ENCODE measurements around the gene TSPAN12.

The TSPAN12 gene

DNA sequence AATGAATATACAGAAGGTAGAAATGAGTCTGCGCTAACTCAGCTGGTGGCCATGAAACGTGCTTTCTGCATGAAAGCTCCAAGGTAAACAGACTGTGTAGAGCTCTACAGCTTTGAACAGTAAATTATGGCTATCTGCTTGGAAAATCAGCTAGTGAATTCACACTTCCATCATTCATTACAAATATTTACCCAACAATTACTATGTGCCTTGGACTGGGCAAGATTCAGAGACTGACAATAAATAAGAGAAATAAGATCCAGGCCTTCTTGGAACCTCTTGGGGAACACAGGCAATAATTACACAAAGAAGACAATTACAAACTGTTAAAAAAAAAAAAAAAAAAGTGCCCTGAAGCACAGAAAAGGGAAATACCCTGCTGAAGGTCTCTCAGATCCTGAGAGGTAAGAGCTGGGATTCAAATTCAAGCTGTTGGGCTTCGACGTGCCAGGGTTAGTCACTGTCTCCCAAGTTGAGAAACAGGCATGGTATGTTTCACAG, 15.8 kb downstream of the TSPAN12 start:
- DNase-seq (ENCODE audit: low read depth) = no peak

DNA sequence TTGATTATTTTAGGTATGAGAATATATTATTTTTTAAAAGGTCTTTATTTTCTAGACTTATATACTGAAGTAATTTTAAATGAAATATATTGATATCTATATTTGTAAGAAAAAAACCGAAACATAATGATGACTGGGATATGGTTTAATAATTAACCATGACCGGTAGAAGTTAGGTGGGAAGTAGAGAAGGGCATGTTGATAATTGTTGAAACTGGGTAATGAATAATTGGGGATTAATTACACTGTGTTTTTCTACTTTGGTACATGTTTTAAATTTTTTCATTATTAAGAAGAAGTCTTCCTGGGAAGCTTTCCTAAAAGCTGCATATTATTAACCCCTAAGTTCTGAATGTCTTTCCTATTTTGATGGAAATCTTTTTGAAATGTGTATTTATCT, 16.3 kb downstream of the TSPAN12 start:
- no peak for DNase-seq (ENCODE audit: low read depth)

DNA sequence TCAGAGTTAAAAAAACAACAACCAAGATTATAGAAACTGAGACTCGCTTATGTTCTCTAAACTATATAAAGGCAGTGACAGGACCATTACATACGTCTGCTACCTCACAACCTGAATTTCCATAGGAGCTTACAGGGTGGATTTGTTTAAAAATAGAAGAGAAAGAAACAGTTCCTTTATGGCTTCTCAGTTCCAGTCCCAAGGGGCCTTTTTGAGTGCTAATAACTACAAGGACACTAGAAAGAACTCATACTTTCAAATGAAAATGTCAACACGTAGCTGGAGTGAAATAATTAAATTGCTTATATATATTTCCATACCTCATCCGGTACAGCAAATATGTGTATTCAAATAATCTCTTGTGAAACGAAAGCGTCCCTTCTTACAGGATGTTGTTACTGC, 19.7 kb downstream of the TSPAN12 start:
- no peak for DNase-seq (ENCODE audit: low read depth)

DNA sequence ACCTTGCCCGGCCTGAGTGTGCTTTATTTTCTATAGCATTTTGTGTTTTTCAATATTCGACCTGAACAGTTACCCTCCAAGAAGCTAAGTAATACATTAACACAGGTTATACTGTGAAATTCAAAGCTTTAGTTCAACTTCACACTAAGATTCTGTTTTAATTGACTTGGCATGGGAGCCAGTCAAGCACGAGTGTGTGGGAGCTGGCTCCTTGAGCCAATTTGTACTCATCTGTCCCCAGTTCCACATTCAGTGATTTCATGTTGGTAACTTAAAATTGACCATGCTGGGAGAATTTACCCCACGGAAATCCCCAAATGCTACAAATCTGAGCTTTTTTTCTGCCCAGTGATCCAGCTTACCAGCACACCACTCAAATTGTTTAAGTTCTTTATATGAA, 20.3 kb downstream of the TSPAN12 start:
- no peak for DNase-seq (ENCODE audit: low read depth)

DNA sequence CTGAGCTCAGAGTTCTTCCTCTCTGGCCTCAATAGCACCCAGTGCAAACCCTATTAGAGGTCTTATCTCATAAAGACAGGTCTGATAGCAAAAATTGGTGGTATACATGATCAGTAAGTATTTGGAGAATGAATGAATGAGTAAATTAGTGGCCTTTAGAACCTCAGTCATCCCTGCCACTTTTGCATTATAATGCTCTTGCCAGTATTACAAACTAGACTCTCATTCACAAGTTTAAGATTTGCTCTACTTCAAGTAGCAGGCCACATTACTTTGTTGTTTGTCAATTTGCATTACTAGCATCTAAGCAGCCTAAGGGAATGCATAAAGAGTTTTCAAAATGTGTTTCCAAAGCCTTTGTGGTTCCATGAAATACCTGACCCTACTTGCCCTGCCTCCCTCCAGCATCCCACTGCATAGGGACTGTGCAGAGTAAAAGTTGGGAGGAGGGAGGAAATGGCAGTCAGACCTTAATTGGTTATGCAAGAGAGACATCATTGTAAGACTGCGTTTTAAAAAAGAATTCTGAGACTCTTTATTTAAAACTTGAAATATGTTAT, 21.3 kb downstream of the TSPAN12 start:
- DNase-seq (ENCODE audit: low read depth) = no peak

DNA sequence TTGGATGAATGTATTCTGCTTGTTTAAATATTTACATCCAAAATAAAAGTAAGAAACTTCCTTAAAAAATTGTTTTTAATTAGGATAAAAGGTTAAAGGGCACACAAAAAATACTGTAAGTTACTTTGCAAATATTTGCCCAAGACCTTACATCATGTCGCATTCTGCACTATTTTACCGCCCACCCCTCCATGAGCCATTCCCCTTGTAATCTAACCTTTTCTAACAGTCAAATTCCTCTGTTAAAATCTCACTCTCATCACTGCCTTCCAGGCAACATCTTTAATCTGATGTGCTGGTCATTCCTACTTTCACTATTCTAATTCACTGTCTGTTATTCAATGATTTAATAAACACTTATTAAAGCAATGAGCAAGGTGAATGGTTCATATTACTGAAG, 23.2 kb downstream of the TSPAN12 start:
- no peak for DNase-seq (ENCODE audit: low read depth)

DNA sequence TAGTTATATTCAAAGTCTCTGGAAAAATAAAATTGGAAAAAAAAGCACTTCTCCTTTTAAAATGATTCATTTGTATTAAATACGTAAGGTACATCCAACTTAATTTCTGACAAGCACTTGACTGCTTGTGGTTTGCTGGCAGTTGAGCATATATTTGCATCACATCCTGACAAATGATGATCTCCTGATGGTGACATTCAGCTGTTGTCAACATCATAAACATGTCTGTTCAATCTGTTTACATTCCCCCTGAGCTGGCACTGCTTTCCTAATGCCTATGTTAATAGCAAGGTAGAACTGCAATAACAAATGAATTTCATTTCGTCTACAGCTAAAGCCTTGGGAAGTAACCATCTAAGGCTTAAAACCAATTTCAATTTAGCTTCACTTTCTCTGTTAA, 24.4 kb downstream of the TSPAN12 start:
- DNase-seq (ENCODE audit: low read depth) = no peak

DNA sequence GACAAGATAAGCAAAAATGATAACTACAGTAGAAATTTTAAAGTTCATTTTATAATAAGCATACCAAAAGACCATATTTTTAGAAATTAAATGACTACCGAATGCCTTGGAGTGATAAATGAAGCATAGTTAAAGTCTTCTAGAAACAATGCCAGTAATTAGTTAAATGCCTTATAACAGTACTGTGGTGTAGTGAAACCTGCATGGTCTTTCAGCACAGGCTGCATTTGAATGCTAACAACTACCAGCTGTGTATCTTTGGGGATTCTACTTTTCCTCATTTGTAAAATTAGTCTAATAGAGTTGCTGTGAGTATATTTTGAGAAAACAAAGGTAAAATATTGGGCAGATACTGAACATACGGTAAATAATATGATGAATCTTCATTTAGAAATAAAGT, 25.1 kb downstream of the TSPAN12 start:
- DNase-seq (ENCODE audit: low read depth) = no peak

DNA sequence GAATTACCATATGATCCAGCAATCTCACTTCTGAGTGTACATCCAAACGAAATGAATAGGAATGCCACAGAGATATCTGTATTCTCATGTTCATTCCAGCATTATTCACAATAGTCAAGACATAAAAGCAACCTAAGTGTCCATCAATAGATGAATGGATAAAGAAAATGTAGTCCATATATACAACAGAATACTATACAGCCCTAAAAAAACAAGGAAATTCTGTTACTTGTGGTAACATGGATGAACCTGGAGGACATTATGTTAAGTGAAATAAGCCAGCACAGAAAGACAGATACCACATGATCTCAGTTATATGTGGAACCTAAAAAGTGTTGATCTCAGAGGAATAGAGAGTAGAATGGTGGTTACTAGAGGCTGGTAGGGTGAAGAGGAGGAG, 26.7 kb downstream of the TSPAN12 start:
- no peak for DNase-seq (ENCODE audit: low read depth)

DNA sequence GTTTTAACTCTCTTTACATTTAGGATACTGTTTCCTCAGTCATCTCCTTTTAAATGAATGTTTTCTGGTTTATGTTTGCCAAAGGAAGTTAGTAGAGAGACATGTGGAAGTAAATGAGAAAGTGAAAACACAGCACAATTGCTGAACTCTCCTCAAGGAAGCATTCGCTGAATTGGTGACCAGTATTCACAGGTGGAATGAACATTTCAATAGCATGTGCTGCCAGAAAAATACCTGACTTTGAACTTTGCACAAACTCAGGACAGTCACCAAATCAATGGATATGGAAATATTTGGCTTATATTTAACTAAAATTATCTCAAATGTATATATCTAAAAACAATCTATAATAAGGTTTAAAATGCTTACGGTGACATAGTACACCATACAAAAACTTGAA, 28.5 kb downstream of the TSPAN12 start:
- DNase-seq (ENCODE audit: low read depth) = no peak

DNA sequence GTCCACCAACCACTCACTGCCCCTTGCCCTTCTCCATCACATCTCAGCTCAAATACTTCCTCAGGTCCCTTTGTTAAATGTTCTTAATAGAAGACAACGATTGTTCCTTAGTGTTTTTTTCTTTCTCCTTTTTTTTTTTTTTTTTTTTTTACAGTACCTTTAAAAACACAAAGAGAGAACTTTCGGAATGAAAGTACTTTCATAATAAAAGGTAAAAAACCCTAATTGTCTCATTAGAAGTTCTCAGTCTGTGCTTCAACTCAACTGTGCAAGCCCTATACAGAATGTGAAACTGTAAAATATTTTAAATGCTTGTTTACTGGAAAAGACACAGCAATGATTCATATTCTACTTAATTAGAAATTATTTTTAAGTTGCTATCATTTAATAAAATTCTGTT, 29.4 kb downstream of the TSPAN12 start:
- no peak for DNase-seq (ENCODE audit: low read depth)

DNA sequence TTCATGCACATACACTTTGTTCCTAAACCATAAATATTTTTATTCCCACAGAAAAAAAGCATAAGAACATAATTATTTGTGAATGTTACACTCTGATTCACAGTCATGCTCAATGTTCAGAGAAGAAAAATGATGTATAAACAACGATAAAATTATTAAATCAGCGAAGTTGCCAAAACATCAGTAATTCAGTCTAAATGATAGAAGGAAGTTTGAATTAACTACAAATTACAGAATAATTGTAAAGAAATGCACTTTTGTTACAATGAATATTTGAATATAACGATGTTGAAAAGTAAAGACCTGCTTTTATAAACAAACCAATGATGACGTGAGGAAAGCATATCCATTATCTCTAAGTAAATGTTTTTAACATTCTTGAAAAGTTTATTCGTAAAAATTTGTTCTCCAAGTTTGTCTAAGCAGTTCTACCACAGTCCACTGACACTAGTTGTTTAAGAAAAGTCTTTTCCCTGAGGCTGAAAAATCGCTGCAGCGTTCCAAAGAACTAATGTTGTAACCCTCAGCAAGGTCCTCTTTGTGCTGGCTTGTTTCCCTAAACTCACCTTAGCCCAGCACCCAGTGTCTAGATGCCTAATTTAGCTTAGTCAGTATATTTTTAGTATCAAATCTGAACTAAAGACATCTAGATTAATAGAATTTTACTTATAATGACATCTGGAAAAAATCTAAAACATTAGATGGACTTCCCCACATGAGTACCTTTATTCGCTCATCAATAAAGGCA, 30.4 kb downstream of the TSPAN12 start:
- DNase-seq (ENCODE audit: low read depth) = no peak

DNA sequence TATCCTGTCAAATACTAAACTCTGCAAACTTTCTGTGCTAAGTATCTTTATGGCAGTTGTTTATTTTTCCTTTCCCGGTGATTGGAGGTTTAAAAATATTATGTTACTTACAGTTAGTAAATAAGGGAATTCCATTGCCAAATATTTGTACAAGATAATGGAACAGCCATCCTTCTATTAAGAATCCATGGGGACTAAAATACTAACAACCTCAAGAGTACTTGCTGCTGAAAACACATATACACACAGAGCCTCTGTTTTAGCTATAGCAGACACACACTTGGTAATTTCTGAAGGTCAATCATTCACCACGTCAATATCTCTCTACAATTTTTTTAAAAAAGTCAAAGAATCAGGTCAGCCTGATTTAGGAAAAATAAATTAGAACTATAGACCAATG, 32.4 kb downstream of the TSPAN12 start:
- DNase-seq (ENCODE audit: low read depth) = no peak

DNA sequence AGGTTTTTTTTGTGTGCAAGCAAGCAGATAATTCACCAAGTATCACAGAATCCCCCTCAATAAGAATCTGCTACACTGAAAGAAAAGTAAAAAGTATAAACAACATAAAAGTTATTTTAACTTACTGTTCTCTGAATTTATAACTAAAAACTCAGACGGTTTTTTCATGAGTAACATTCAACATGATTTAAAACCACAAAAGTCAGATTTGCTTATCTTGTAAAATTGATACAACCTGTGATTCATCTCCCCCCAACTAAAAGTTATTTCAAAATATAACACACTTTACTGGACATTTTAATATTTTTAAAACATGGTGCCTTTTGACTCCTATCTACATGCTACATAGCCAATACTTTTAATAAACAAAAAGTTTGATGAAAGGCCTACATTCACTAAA, 32.8 kb downstream of the TSPAN12 start:
- no peak for DNase-seq (ENCODE audit: low read depth)

DNA sequence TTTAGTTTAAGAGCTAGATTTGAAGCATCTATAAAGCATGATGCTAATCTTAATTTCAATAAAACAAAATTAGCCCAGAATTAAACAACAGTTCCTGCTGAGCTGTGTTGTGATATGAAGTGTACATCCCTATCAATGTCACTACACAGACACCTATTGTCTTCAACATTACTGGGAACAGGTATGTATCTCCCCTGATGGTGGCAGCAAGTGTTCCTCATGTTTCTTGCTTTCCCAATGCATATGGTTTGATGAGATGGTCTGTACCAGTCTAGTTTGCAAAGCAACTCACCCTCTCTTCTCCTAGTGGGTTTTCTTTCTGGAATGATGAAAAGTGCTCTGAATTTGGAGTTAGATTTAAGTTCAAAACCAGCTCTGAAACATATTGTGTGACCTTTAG, 38.1 kb downstream of the TSPAN12 start:
- no peak for DNase-seq (ENCODE audit: low read depth)

DNA sequence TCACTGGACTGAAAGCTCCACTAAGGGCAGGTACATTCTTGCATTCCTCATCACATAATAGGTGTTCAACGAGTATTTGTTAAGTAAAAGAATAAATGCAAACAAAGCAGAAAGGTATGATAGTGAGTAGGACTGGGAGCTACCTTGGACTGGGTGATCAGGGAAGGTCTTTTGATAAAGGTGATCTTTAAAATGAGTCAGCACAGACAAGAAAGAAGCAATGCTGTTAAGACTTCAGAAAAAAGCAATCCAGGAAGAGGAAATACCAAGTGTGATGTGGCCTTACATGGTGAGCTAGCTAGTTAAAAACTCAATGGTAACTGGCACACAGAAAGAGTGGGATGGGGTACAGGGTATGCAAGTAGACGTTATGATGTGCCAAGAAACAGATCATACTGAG, 40.1 kb downstream of the TSPAN12 start:
- DNase-seq (ENCODE audit: low read depth) = no peak

DNA sequence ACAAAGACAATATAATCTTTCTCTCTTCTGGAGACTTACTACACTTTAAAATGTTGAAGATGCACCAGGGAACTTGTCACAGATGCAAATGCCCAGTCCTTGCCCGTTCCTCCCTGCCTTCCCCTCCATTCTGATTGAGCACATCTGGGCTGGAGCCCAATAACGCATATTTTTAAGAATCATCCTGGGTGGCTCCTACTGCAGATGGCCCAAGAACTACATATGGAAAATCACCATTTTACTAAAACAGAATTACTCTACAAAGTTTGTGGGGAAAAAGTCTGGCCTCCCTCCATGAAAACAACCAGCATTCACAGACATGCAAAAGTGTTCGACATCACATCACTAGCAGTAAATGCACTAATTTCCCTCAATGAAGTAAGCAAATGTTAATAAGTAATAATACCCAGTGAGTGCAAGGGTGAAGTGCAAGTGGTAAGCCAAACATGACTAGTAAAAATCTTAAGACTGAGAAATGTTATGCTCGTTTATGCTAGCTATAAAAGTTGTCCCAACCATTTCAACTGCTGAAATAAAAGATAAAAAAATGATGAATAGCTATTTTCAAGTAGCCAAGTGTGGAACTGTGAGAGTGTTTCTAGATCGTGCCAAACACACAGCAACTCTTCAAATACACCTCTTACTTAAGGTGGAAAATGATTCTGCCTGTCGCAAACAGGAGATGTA, 43.5 kb downstream of the TSPAN12 start:
- no peak for DNase-seq (ENCODE audit: low read depth)

DNA sequence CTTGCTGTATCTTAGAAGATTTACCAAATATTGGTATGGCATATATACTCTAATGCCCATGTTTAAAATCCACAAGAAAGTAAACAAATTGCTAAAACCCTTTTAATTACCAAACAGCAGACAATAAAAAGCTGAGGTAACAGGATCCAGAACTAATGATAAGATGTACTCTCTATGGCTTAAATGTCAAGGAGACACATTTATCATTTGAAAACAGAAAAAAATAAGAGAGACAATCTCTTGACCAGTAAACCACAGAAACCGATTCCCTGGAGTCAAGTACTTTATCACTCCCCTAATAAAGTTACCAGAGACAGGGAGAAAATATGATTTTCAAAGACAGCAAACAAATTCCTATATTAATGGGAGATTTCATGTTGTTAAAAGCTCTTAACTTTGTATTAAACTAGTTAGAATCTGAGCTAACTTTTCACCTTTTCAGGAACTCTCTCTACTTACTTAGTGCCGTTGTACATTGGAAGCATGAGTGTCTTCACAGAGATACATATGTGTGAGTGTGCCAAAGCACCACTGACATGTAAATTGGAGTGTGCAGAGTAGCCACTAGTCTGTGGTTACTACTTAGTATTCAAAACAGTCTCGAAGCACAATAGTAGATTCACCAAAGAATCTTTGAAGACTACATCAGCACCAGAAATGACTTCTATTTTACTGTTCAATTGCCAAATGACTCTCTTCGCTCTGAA, 44.2 kb downstream of the TSPAN12 start:
- DNase-seq (ENCODE audit: low read depth) = no peak

DNA sequence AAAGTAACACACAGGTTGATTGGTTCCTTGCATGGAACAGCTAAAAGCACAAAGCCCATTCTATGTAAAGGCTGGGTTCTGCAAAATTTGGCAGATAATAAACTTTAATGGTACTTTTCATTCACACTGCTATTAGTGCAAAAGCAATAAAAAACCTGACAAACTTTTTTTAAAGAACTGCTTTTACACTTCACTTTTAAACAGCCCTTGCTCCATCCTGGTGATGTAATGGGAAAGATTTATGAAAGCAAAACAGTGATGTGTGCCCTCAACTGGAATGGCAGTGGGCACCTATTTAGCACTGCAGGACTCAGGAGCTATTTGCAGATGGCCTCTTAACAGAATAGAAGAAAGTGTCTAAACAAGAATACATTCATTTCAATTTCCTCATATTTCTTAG, 44.9 kb downstream of the TSPAN12 start:
- no peak for DNase-seq (ENCODE audit: low read depth)

DNA sequence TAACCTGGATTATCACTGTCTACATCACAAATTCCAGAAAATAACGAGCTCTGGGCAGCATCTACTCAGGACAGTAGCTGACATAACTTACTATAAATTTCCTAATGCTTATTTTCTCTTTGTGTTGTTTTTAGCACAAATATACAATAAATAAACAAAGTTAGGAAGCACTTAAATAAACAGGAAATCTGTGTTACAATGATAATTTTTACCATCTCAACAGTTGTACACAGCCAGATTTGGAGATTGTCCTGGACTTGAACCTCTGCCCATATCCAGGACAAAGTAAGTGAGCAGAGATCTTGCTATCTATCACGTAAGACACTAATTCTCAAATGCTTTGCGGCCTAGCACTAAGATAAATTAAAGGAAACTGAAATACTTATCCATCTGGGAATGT, 48.7 kb downstream of the TSPAN12 start:
- no peak for DNase-seq (ENCODE audit: low read depth)

DNA sequence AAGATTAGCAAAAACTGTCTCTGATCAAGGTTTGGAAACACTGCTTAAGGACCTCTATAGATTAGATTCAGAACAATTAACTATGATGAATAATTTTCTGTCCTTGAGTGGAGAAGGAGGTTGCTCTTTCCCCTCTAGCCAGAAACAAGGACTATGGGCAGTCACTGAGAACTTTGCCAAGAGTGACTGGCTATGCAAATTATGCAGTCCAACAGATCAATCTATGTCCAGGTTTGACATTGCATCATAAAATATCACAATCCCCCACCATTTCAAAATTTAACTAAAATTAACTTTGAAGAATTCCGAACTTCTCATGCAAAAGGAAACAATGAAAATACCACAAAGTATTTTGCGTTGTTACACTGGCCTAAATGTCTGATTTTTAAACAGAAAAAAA, 50.6 kb downstream of the TSPAN12 start:
- no peak for DNase-seq (ENCODE audit: low read depth)

DNA sequence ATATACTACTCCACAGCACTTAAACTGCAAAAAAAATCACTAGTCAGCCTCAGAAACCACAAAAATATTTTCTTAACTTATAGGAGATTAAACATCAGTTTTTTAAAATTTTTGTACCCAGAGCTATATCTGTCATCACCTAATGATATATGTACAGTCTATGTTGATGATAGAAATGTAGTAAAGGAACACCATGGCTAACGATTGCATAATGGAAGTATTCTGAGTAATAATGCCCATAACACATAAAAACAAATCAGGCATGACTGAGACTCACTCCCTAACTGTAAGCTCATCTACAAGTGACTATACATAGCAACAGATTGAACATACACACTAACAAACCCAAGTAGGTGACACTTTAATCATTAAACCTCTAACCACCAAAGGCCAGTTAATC, 51.3 kb downstream of the TSPAN12 start:
- DNase-seq (ENCODE audit: low read depth) = no peak

Data from GM04503 (cell line).